ENCODE results near the gene NRXN3.

Gene NRXN3

DNA sequence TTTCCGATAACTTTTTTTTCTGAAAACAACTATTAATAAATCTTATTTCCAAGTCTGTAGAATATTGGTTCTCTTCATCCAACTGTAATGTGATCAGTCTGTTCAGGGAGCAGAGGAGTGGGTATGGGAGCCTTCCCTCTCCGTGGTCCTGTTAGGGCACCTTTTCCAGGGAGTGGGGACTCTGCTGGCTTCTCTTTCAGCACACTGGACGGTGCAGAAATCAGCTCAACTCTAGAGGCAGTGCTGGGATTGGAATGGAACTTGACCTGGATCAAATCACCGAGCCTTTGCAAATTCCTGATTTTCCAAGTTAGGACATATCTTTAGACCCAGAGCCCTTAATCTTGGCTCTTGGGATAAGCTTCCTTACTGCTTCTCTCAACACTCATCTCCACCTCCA, 1410.7 kb downstream of the NRXN3 start:
- no peak for DNase-seq (ENCODE audit: low read depth in 2 of 2)

DNA sequence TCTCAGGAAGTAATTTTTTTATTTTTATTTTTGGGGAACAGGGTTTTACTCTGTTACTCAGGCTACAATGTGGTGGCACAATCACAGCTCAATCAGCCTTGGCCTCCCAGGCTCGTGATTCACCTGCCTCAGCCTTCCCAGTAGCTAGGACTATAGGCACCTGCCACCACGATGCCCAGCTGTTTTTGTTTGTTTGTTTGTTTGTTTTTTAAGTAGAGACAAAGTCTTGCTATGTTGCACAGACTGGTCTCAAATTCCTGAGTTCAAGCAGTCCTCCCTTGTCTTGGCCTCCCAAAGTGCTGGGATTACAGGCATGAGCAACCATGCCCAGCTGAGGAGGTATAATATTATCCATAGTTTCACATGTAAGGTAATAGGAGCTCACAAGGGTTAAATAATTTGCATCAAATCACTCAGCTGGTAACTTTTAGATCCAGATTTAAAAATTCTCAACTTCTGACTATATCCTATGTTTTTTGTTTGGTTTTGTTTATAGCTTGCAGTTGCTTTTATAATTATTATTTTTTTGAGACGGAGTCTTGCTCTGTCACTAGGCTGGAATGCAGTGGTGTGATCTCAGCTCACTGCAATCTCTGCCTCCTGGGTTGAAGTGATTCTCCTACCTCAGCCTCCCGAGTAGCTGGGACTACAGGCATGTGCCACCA, 1411.9 kb downstream of the NRXN3 start:
- DNase-seq (ENCODE audit: low read depth in 2 of 2): no peak

DNA sequence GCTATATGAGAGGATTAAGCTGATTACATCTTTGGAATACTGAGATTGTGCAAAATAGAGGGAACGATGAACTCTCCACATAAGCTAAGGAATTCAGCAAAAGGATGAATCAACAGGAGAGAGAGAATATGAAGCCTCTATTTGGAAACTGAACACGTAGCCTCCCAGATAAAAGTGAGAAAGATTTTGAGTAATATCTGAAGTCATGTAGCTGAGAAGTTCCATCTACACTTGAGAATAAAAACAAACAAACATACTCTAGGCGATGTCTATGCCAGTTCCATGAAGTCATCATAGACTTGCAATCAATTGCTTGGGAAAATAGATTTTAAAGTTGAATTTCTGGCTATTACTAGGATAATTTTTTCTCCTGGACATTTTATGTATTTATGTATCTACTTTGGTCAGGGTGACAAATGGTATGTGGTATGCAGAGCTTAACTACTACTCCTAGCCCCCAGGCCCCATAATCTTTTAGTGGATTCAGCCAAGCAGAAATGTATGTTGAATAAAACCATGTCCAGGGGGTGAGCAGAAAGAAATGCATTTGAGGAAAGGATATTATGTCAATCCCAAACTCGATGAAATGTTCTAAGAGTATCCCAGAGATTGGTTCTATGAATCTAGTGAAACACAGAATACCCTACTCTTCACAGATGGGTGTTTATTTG, 1413.7 kb downstream of the NRXN3 start:
- DNase-seq (ENCODE audit: low read depth in 2 of 2): no peak

DNA sequence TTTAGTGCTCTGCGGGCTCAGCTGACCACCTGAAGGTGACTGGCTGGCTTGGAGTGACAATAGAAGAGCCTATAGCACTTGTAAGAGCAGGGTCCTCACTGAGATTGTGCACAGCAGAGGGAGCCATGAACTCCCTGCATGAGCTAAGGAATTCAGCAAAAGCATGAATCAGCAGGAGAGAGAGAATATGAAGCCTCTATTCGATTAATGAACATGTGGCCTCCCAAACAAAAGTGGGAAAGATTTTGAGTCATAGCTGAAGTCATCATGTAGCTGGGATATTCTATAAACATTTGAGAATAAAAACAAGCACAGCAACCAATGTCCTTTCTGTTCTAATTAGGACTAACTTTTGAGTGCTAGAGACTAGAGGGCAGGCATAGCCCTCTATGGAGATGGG, 1414.5 kb downstream of the NRXN3 start:
- no peak for DNase-seq (ENCODE audit: low read depth in 2 of 2)

DNA sequence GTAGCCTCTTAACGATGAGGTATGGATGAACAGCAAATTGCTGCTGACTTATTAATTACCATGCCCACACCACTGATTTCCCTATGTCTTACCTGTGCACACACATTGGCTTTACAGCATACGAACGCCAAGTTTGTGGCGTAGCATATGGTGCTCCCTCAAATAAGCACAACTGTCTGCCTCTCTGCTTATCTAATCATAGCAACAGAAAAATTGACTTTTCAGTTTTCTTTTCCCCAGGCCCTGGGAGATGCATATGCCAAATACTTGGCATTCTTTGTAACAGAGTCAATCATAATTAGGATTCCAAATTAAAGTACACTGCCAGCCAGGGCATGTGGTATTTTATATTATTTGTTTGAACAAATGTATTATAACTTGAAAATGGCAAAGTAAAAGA, 1415.7 kb downstream of the NRXN3 start:
- no peak for DNase-seq (ENCODE audit: low read depth in 2 of 2)

DNA sequence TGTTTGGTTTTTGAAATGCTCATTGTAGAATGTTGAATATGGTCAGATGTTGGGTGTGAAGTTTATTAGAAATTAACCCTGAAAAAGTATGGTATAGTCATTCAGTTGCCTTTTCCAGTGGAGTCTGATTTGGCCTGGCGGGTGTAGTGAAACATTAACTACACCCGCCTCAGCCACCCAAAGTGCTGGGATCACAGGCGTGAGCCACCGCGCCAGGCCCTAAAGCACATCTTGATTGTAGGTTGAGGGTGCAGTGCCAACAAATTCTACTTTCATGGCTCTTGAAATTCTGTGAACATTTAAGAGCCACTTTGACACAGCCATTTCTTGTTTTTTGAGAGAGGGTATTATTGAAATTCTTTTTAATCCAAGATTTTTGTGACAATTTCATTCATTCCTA, 1416.2 kb downstream of the NRXN3 start:
- no peak for DNase-seq (ENCODE audit: low read depth in 2 of 2)

DNA sequence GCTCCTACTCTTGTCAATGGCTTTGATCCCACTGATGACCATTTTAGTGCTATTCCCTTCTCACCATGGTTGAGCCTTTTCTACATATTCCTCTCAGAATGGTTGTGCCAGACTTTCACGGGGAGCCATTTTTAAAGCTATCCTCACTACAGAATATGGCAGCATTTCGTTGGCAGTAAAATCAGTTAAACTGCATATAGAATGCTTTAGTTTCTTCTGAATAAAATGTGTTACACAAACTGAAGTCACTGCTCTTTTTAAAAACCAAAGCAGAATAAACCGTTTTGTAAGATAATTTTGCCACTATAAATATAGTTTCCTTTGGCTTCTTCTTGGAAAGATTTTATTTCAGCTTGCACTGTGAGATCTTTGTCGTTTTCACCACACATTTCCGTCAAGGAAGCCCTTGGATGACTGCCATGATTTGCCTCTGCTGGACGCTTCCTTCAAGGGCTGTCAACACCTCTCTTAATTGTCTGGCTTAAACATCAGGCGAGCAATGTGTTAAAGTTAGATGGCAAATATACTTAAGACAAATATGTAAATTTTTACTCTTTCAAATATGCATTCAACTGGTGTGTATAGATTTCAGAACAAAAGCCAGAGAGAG, 1416.9 kb downstream of the NRXN3 start:
- no peak for DNase-seq (ENCODE audit: low read depth in 2 of 2)

DNA sequence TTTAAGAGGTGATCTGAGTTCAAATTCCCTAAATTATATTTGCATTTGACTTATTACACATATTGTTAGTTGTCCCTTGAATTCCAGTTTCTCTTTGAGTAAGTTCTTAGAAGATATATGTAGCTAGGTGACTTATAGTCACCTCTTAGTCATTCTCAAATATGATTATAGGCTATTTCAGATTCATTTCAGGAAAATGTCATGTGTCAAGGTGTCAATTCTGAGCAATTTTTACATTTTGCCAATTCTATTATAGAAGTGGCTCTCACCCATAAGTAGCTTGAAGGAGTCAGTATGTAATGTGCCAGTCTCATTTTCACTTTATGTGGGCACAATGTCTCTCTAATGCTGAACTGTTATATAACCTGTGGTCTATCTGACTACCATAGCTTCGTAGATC, 1417.7 kb downstream of the NRXN3 start:
- no peak for DNase-seq (ENCODE audit: low read depth in 2 of 2)

DNA sequence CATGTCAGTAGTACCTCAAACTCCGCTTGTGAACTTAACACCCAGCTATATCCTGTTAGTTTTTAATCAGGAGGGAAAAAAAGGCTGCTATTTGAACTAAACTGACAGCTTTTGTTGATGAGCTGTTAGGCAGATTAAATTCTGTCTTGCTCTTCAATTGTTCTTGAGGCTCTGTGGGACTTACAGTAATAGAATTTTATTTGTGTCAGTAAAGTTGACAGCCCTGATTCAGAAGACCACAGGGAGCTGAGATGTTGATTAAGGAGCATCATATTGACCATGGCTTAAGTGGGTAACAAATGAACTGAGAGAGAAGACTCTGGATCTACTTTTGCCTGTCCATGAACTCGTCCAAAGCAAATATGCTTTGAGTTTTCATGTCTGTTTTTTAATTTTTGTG, 1418.2 kb downstream of the NRXN3 start:
- DNase-seq (ENCODE audit: low read depth in 2 of 2): no peak

DNA sequence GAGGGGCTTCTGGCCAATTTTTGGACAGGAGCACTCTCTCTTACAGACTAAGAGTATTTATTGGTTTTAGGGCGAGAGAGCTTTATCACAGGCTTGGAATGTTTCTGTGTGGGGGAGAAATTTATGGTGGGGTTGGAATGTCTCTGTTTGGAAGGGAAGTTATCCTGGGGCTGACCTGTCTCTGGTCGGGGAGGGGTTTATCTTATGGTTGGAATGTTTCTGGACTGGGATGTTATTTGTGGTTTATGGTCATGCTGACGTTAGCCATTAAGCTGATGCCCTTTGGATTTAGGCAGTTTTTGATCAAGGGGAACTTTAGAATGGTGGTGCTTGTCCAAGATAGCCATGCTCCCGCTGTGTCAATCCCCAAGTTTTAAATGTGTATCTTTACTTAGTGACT, 1426.4 kb downstream of the NRXN3 start:
- DNase-seq (ENCODE audit: low read depth in 2 of 2): no peak

DNA sequence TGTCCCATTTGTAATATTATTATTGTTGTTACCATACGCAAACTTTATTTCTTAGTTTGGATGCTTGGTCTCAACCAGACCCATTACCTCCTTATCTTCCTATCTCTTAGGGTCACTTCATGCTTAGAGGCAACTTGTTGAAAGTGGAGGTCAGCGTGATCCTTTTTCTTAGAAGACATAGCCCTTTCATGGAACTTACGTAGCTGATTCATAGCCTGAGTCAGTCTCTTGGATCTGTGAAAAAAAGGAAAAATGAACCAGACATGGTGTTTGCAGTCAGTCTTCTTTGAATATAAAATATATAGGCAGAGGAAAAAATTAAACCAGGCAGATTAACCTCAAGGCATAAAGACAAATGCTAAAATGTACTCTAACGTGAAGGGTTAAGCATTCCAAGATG, 1427.4 kb downstream of the NRXN3 start:
- no peak for DNase-seq (ENCODE audit: low read depth in 2 of 2)

DNA sequence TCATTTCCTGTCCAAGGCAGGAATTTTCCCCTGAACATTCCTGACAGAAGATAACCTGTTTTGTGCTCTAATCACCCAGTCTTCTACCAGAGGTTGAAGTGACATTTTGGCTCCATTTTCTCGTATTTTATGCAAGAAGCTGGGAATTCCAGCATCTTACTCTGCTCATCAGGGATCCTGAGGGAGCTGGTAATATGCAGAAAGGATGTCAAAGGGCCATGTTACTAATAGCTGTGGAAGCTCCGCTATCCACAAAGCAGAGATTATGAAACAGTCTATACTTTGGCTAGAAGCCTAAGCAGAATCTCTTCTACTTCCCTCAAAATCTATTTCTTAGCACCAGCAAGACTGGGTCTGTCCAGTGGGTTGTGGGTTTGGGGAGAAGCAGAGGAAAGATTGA, 1428.2 kb downstream of the NRXN3 start:
- no peak for DNase-seq (ENCODE audit: low read depth in 2 of 2)

DNA sequence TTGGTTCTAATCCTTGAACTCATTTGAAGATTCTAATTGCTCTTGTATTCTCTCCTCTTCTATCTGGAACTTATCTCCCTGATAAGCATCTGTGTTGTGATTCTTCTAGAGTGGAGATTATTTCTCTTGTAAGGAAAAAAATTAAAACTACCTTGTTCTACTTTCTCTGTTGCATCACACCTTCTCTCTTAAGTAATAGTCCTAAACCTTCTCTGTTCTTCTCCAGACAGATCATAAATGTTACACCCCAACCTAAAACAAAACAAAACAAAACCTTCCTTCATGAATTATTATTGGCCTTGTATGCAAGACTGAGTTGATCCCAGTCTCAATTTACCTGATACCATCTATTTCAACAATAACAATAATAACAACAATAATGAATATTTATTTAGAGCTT, 1429.1 kb downstream of the NRXN3 start:
- DNase-seq (ENCODE audit: low read depth in 2 of 2): no peak

DNA sequence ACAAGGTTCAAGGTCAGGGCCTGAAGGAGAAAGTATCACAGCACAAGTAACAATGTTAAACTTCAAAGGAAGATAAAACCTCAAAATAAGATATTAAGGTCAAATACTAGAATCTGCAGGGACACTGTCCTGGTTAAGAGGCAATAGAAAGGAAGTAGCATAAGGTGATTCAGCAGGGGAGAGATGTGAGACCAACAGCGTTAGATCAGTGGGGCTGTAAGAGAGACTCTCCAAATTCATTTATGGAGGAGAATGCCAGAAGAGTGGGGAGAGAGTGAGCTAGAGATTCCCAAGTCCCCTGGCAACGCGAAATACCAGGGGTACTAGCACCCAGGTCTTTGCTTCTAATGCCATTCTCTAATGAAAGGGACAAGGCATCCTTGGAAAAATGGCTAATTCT, 1430.2 kb downstream of the NRXN3 start:
- no peak for DNase-seq (ENCODE audit: low read depth in 2 of 2)

DNA sequence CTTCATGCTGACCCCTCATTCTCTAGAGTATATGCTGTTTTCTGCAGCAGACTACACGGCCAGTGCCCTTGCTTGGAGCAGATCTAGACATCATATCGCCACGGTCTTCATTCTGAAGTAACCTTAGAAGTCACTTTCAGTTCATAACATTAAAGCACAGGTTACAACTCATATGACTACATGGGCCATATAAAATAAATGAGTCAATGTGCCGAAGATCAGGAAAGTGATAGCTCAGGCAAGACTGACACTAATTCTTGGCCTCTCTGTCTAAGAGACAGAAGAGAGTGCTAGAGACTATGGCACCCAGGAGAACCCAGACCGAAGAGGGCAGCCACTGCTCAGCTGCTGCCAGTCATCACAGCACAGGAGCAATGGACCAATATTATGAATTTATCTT, 1431.4 kb downstream of the NRXN3 start:
- DNase-seq (ENCODE audit: low read depth in 2 of 2): no peak

DNA sequence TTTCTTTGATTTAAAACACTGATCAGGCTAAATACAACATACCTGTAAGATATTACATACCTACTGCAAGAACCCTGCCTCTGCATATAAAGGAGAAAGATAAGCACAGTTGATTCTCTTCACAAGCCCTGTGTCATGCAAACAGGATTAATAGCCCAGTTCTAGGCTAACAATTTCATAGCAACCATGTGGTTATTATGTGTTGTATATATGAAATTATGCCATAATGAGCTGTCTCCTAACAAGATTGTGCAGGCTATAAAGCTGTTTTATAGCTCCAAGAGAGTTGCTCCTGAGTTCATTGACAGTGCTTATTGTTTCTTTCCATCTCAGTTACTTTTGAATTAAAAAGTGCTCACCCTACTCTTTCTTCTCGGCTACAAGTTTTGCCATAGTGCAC, 1431.9 kb downstream of the NRXN3 start:
- no peak for DNase-seq (ENCODE audit: low read depth in 2 of 2)

DNA sequence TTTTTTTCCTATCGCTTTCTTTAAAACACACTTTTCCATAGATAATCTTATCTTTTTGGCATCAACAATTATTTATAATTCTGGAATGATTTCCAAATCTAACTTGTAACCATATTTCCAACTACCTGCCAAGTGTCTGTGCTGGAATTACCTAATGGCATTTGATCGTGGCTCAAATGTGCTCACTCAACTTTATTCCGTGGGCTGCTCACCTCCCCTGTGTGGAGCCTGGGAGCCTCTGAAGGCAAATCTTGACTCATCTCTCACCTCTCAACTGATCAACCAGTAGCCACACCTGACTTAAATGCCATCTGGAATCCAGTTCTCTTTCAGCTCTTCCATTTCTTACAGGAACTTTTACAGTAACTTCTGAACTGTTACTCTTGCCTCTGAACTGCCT, 1432.6 kb downstream of the NRXN3 start:
- no peak for DNase-seq (ENCODE audit: low read depth in 2 of 2)

DNA sequence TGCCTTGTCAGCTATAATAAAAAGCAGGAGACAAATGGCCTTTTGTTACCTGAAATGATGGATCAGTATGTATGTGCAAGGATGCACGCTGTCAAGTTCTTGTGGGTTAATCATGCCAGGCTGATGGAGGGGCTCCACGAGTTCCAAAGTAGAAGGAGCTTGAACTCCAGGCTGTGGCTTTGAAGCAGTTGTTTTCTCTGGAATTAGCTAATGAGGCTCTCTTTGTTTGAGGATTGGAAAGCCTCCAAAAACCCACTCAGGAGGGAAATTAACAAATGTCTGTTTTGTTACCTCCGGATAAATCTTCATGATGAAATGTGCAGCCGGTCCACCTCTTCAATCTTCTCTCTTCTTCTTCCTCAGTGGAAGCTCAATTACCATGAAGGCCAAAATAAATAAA, 1435.7 kb downstream of the NRXN3 start:
- DNase-seq (ENCODE audit: low read depth in 2 of 2): no peak

DNA sequence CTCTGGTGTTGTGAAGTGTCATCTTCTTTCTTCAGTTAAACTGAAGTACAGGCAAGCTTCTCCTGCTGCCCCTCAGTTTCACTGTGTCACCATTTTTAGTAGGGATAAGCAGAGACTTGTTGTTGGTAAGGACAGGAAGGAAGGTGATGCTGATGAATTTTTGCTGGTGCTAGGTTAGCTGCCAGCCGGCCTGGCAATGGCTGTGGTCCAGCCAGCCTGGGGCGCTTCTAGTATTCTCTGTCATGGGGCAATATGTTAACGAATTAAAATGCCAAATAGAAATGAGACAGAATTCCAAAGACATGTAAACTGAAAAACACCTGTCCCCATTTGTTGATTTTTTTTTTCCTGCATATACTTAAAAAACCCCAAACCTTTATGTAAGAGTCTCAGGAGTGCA, 1438.3 kb downstream of the NRXN3 start:
- DNase-seq (ENCODE audit: low read depth in 2 of 2): no peak

DNA sequence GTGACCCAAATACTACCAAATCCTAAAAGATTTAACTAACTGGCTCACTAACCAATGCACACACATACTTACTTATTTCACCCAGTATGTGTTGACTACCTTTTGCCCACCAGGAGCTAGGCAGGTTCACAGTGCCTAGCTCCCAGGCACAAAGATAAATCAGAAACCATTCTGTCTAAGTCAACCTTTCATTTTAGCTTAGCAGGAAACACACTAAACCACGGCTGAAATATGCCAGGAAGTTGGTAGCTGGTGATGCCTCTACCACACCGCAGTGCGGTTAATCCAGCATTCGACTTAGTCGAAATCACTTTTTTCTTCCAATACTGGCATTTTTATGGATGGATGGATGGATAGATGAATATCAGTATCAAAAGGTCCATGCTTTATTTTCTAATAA, 1443.5 kb downstream of the NRXN3 start:
- no peak for DNase-seq (ENCODE audit: low read depth in 2 of 2)

DNA sequence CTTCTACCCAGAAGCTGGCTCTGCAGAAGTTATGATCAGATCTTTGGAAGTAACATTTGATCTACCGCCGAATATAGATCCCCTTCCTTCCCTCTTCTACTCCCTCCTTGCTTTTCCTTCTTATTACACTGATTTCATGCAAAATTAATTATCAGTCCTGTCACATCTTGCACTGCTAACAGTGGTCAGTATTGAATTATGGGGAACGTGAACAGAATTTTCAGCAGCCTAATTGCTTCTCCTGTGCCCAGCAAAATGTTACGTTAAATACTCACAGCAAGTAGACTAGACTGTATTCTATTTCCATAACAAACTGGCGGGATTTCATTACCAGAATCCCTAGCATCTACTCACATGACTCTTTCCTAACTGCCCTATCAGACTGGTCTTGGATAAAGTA, 1444.3 kb downstream of the NRXN3 start:
- DNase-seq (ENCODE audit: low read depth in 2 of 2): no peak

DNA sequence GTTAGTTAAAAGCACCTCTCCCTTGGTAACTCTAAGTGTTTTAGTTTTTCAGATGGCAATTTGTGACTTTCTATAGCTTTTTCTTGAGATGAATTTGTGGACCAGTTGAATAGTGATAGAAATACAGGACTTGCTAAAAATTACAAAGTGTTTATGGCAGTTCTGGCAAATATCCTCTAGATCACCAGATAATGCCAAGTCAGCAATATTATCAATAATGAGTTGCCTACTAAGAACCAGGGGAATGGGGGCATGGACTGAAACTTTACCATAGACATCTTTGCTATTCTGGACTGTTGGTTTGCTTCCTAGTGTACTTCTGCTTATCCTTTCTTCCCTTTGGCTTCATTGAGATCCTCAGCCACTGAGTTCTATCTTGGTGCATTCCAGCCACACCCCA, 1456.9 kb downstream of the NRXN3 start:
- DNase-seq (ENCODE audit: low read depth in 2 of 2): no peak

DNA sequence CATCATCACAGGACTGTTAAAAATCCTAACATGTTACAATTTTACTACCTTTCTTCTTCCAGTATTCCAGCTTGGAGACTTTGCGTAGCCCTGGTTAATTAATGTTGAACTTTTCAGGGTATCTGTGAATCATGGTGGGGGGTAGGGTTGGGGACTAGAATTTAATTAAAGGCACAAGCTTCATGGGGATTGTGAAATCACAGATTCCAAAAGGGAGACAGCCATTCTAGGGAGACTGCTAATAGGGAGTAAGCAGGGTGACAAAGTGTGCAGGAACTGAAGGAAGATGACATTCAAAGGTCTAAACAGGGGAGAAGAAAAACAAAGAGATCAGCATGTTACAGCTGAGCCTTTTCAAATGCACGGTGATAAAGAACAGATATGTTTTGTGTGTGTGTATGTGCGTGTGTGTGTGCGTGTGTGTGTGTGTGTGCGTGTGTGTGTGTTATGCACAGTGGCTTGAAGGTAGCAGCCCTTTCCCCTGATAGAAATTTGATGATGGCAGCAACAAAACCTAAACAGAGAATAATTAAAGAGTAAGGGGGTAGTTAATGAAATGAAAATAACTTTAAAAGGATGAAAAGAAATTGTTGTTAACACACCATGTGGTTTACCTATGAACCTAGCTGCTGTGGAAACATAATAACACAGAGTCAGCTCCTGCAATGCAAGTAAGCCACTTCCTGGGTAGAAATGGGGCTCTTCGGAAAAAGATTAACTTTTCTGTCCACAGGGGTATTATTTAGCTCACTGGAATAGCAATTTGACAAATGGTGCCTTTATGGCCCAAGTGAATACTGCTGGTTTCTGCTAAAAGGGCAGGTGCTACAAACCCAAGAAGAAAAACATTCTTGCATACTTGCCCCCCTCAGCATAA, 1459.5 kb downstream of the NRXN3 start:
- no peak for DNase-seq (ENCODE audit: low read depth in 2 of 2)

All from stimulated activated CD8-positive, alpha-beta memory T cell treated with anti-CD3 and anti-CD28 coated beads, Interleukin-15, amount 100 ng/mL, for 4 hours (primary cell).